Measurements from ENCODE around the gene DHCR7.

DNA sequence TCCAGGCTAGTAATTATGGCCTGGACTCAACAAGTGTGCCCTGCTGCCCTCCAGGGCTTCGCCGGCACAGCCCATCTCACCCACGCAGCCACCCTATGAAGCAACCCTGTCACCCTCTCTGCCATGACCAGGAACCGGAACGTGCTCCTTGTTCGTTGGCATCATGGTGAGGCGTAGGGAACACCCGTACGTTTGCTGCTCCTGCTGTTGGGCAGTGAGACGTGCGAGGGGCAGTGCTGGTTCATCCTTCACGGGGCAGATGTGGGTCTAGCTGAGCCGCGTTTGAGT lies 25.5 kb upstream of the DHCR7 start:
- TF ChIP-seq EP300 (IDR thresholded peaks at IDR 0.05) (no peak), CTCF (IDR thresholded peaks at IDR 0.05) (no peak), POLR2A (IDR thresholded peaks at IDR 0.05; ENCODE audit: low read depth) (no peak)
